ENCODE data around the gene NDOR1.

NDOR1 gene

GRCh38 chr9:137250329-137251193 is 45.1 kb downstream of the NDOR1 start:
- in situ Hi-C loops (cut with MboI; ENCODE audit: low pct_unique_long_range_greater_than_20kb, low sequenced_read_pairs, unreplicated experiment) = no loop called here
- DNase-seq (ENCODE audit: low spot score) = no peak
- no peak for TF ChIP-seq CTCF (IDR thresholded peaks at IDR 0.05; ENCODE audit: extremely low read depth, insufficient read depth, missing control alignments)

DNA sequence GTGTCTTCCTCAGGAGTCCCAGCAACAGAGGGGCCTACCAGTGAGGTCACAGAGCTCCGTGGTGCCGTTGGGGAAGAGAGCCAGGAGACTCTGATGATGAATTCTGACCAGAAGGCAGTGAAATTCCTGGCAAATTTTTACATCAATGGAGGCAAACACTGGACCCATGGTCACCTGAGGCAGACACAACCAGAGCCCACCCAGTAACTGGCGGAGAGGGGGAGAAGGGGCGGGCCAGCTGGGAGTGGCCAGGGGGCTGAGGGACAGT is 45.6 kb downstream of the NDOR1 start, which contains the start of gene STPG3:
TSS of gene STPG3 (plus strand) at position 93 of the 268 bp plus-strand sequence. CDS start at position 94, 1 bp downstream.
- no peak for DNase-seq (ENCODE audit: low spot score)
- in situ Hi-C loops (cut with MboI; ENCODE audit: low pct_unique_long_range_greater_than_20kb, low sequenced_read_pairs, unreplicated experiment) = no loop called here
- TF ChIP-seq CTCF (IDR thresholded peaks at IDR 0.05; ENCODE audit: extremely low read depth, insufficient read depth, missing control alignments) = no peak

DNA sequence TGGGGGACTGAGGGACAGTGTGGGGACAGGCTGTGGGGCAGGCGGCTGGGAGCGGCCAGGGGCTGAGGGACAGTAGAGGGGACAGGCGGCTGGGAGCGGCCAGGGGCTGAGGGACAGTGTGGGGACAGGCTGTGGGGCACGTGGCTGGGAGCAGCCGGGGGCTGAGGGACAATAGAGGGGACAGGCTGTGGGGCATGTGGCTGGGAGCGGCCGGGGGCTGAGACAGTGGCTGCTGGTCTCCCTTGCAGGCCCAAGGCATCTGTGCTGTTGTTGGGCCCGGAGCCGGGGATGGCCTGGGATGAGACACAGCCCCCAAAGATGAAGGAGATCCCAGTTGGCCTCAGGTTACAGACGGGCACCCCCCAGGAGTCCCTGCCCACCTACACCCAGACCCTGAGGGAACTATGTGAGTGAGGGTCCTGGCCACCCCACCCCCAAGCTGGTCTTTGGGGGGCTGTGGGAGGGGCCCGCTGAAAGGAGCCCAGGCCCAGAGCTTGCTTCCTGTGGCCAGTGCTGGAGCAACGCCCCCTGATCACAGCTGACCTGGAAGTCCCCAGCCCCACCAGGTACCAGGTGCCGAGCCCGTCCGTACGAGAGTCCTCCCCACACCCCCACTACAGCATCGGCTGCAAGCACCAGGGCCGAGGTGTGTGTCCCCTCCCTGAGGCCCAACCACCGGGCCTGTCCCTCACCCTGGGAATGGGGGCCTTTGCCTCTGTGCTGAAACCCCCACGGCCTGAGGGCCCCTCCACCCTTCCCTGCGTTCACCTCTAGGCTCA is 46.2 kb downstream of the NDOR1 start:
- DNase-seq (ENCODE audit: low spot score) = no peak
- in situ Hi-C loops (cut with MboI; ENCODE audit: low pct_unique_long_range_greater_than_20kb, low sequenced_read_pairs, unreplicated experiment) = no loop called here
- no peak for TF ChIP-seq CTCF (IDR thresholded peaks at IDR 0.05; ENCODE audit: extremely low read depth, insufficient read depth, missing control alignments)

- in situ Hi-C loops (cut with MboI; ENCODE audit: low pct_unique_long_range_greater_than_20kb, low sequenced_read_pairs, unreplicated experiment) = no loop called here
- DNase-seq (ENCODE audit: low spot score) = no peak
- TF ChIP-seq CTCF (IDR thresholded peaks at IDR 0.05; ENCODE audit: extremely low read depth, insufficient read depth, missing control alignments) = no peak
Measured at GRCh38 chr9:137252555-137253506, 47.3 kb downstream of the NDOR1 start.

DNA sequence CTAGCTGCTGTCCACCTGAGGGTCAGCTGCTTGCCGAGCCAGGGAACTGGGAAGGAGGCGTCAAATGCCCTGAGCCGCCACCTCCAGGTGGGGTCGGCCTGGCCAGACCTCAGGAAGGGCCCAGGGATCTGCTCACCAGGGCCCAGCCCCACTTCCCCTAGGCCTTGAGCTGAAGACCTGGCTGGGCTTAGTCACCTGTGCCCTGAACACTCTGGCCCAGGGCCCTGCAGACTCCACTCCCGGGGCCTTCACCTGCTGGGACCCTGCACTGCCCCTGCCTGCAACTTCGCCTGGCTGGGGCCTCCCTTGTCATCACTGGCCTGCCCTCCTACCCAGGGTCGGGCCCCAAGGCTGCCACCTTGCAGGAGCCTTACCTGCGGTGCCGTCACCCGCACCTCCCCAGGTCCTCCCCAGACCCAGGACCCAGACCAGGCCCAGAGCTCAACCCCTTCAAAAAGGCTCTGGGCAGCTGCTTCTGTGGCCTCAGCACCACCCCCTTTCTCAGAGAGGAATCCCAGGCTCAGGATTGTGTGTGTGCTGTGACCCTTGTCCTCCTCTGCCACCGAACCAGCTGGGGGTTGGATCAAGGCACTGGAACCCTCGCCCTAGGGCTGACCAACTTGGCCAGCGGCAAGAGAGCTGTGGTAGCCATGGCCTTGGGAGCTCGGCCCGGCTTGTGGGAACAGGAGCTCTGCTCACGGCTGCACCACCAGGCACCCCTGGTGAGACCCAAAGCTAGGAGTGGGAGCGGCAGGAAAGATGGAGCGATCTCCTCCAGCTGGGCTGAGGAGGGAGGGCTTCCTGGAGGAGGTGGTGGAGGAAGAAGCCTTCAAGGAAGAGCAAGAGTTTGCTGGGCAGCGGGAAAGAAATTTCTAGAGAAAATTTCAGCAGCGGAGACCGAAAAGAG is 48.5 kb downstream of the NDOR1 start:
- DNase-seq (ENCODE audit: low spot score) = no peak
- in situ Hi-C loops (cut with MboI; ENCODE audit: low pct_unique_long_range_greater_than_20kb, low sequenced_read_pairs, unreplicated experiment) = no loop called here
- no peak for TF ChIP-seq CTCF (IDR thresholded peaks at IDR 0.05; ENCODE audit: extremely low read depth, insufficient read depth, missing control alignments)

Measured in GM13977 (cell line).